ENCODE data around the gene RGL3.
"Not testable (repeated sequence)": the region's sequence is repeated elsewhere in the genome, so short reads cannot be mapped to it uniquely, and the experiment has no call there.

The RGL3 gene

GRCh38 chr19:11359421-11359820 is 59.7 kb downstream of the RGL3 start:
- no peak for DNase-seq (ENCODE audit: low spot score)
- in situ Hi-C loops (cut with MboI; ENCODE audit: low sequenced_read_pairs, unreplicated experiment) = no loop called here
- no peak for TF ChIP-seq CTCF (IDR thresholded peaks at IDR 0.05; ENCODE audit: borderline replicate concordance, control extremely low read depth, extremely low read depth, insufficient read depth, missing control alignments)

- in situ Hi-C loops (cut with MboI; ENCODE audit: low sequenced_read_pairs, unreplicated experiment) = no loop called here
- DNase-seq (ENCODE audit: low spot score) = no peak
- TF ChIP-seq CTCF (IDR thresholded peaks at IDR 0.05; ENCODE audit: borderline replicate concordance, control extremely low read depth, extremely low read depth, insufficient read depth, missing control alignments) = no peak
Observed at GRCh38 chr19:11356676-11357550, 62.2 kb downstream of the RGL3 start.

- TF ChIP-seq CTCF (IDR thresholded peaks at IDR 0.05; ENCODE audit: borderline replicate concordance, control extremely low read depth, extremely low read depth, insufficient read depth, missing control alignments) = no peak
- in situ Hi-C loops (cut with MboI; ENCODE audit: low sequenced_read_pairs, unreplicated experiment) = no loop called here
- no peak for DNase-seq (ENCODE audit: low spot score)
Observed at GRCh38 chr19:11356074-11356397, 63.1 kb downstream of the RGL3 start.

- TF ChIP-seq CTCF (IDR thresholded peaks at IDR 0.05; ENCODE audit: borderline replicate concordance, control extremely low read depth, extremely low read depth, insufficient read depth, missing control alignments) = no peak
- DNase-seq (ENCODE audit: low spot score) = peak; percentile 91
- in situ Hi-C loops (cut with MboI; ENCODE audit: low sequenced_read_pairs, unreplicated experiment) = no loop called here
Observed at GRCh38 chr19:11355160-11356073, 63.7 kb downstream of the RGL3 start, which contains the start of gene PLPPR2. Gene PLPPR2 (plus strand): TSS chr19:11355432. CDS start chr19:11357674, 2,242 bp downstream.

- DNase-seq (ENCODE audit: low spot score); in situ Hi-C loops (cut with MboI; ENCODE audit: low sequenced_read_pairs, unreplicated experiment): not testable (repeated sequence)
Observed at GRCh38 chr19:11354102-11354501, 65.0 kb downstream of the RGL3 start.

GRCh38 chr19:11349171-11349570 is 69.9 kb downstream of the RGL3 start:
- no peak for TF ChIP-seq CTCF (IDR thresholded peaks at IDR 0.05; ENCODE audit: borderline replicate concordance, control extremely low read depth, extremely low read depth, insufficient read depth, missing control alignments)
- in situ Hi-C loops (cut with MboI; ENCODE audit: low sequenced_read_pairs, unreplicated experiment) = no loop called here

More at GRCh38 chr19:11349171-11349570, 69.9 kb downstream of the RGL3 start:
- DNase-seq (ENCODE audit: low spot score) = no peak

All from GM13976 (cell line).